Effector memory CD8-positive, alpha-beta T cell (primary cell): Measurements from ENCODE around the gene CNTNAP4.

Experiments used
- ATAC-seq: fragments of 150-1000 bp; cut with Tn5 transposase; replicated peaks from 2 replicates; pipeline ENCODE4 v1.10.0; 2021; ENCODE audit warnings: mild to moderate bottlenecking, moderate library complexity
- DNase-seq, 3 experiments: peaks; one replicate each; pipeline ENCODE4 v3.0.0; 2021
- H3K27ac Mint-ChIP-seq, 2 donors: one replicate each; pipeline ENCODE4 v1.8.0; 2022; ENCODE audit warnings: mild to moderate bottlenecking in 2 of 2, mixed read lengths in 2 of 2, moderate library complexity in 2 of 2
- H3K27me3 Mint-ChIP-seq, 2 donors: one replicate each; pipeline ENCODE4 v1.8.0; 2022; ENCODE audit warnings: mixed read lengths in 2 of 2
- H3K36me3 Mint-ChIP-seq: one replicate; pipeline ENCODE4 v1.8.0; 2022; ENCODE audit warnings: mild to moderate bottlenecking, moderate library complexity, mixed read lengths; ENCODE audit not compliant: insufficient read depth
- H3K4me1 Mint-ChIP-seq, 2 donors: one replicate each; pipeline ENCODE4 v1.8.0; 2022; ENCODE audit warnings: low read depth in 2 of 2, mixed read lengths in 2 of 2
- H3K4me3 Mint-ChIP-seq, 2 donors: one replicate each; pipeline ENCODE4 v1.8.0; 2022; ENCODE audit warnings: mild to moderate bottlenecking in 2 of 2, mixed read lengths in 2 of 2, moderate library complexity in 2 of 2
- H3K9me3 Mint-ChIP-seq, 2 donors: one replicate each; pipeline ENCODE4 v1.8.0; 2022; ENCODE audit warnings: mixed read lengths in 2 of 2

CNTNAP4 gene

DNA sequence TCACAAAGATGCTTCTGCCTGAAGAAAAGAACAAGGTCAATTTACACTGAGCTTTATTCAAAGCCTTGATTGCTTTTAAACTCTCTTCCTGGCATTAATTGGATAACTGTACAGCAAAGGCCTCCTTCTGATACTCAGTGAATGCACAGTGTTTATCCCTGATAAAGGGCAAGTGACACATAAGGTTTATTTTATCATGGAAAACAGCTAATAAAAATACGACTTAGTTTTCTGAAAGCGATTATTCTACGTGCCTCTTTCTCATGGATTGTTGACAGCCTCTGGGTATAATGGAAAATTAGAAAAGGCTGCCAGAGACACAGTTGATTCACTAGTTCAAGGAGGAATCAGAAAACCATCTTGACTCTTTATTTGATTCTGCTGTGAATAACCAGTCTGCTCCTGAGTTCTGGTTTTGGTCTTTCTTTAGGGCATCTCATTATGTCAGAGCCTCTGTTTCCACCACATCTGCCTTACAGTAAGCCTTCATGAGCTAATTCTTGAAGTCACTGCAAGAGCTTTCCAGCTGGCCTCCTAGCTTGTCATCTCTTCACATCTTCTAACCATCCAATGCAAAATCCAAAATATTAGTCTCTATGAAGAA, 212.9 kb downstream of the CNTNAP4 start:
- no peak for DNase-seq
- H3K27ac Mint-ChIP-seq = no peak overlapping the region
- peaks cover 14 to 17% of the 10 kb centered on the region in 2 donors for H3K9me3 Mint-ChIP-seq
- no peaks in the 10 kb centered on the region for H3K36me3 Mint-ChIP-seq
- H3K27me3 Mint-ChIP-seq = no peaks in the 10 kb centered on the region
- no peak overlapping the region for H3K4me3 Mint-ChIP-seq
- ATAC-seq = no peak
- no peaks in the 10 kb centered on the region for H3K4me1 Mint-ChIP-seq

DNA sequence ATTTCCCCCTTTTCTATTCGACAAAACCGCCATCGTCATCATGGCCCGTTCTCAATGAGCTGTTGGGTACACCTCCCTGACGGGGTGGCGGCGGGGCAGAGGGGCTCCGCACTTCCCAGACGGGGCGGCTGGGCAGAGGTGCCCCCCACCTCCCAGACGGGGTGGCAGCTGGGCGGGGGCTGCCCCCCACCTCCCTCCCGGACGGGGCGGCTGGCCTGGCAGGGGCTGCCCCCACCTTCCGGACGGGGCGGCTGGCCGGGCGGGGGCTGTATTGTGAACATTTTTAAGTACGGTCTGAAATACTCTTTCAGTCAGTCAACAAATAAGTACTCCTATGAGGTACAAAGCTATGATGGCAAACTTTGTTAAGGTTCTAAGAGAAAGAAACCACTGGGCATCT, 222.8 kb downstream of the CNTNAP4 start:
- H3K9me3 Mint-ChIP-seq = peaks cover 0 to 3% of the 10 kb centered on the region in 2 donors
- H3K4me3 Mint-ChIP-seq = no peak overlapping the region
- no peak overlapping the region for H3K27ac Mint-ChIP-seq
- H3K27me3 Mint-ChIP-seq = no peaks in the 10 kb centered on the region
- ATAC-seq (no peak), DNase-seq (no peak)
- no peaks in the 10 kb centered on the region for H3K36me3 Mint-ChIP-seq
- H3K4me1 Mint-ChIP-seq = no peaks in the 10 kb centered on the region

DNA sequence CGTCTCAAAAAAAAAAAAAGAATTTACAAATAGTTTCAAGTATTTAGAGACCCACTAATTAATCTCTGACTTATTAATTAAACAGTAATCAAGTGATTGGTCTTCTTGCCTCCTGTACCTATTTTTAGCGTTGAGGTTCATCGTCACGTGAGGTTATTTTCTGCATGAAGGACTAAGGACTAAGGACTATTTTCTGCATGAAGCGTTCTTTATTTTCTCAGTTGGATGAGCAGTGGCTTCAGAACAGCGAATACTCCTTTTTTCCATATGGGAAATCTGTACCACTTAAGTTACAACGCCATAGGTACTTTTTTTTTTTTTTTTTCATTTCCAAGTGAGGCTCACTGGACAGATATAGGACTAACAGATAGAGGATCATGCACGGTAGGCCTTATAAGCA, 224.9 kb downstream of the CNTNAP4 start:
- no peak overlapping the region for H3K4me3 Mint-ChIP-seq
- DNase-seq (no peak), ATAC-seq (no peak)

DNA sequence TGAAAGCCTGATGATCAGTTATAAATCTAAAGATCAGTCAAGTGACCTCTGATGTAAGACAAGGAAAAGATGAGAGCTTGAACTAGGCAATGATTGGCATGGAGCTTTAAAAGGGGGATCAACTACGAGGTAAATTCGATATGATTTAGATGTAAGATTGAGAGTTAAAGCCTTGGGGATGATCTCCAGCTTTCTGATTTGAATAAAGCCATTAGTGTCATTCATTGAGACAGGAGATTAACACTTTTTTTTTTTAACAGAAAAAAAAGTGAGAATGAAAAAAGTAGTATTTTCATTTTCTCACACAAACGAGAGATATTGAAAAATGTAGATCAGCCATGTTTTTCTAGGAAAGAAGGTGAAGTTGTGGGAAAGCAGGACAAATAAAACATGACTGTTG, 225.4 kb downstream of the CNTNAP4 start:
- Mint-ChIP-seq H3K4me1 (no peaks in the 10 kb centered on the region), H3K27me3 (no peaks in the 10 kb centered on the region), H3K4me3 (no peak overlapping the region), H3K27ac (no peak overlapping the region), H3K36me3 (no peaks in the 10 kb centered on the region), H3K9me3 (peaks cover 0 to 3% of the 10 kb centered on the region in 2 donors)
- ATAC-seq (no peak), DNase-seq (no peak)

More for the DNA sequence above, 224.9 kb downstream of the CNTNAP4 start:
- H3K27me3 Mint-ChIP-seq = no peaks in the 10 kb centered on the region
- H3K4me1 Mint-ChIP-seq = no peaks in the 10 kb centered on the region
- H3K27ac Mint-ChIP-seq = no peak overlapping the region
- H3K36me3 Mint-ChIP-seq = no peaks in the 10 kb centered on the region
- peaks cover 0 to 3% of the 10 kb centered on the region in 2 donors for H3K9me3 Mint-ChIP-seq

DNA sequence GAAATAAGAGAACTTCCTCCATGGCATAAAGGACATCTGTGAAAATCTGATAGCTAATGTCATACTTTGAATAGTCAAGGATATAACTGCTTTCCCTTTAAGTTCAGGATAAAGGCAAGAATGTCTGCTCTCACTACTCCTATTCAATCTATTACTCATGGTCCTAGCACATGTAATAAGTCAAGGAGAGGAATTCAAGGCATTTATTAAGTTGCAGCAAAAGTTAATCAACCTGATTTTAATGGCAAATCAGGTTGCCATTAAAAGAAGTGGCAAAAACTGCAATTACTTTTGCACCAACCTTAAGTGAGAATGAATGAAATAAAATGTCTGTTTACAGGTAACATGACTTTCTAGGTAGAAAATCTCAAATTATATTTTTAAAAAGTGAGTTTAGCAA, 225.9 kb downstream of the CNTNAP4 start:
- no peak overlapping the region for H3K4me3 Mint-ChIP-seq
- H3K4me1 Mint-ChIP-seq = no peaks in the 10 kb centered on the region
- no peak for ATAC-seq
- no peak overlapping the region for H3K27ac Mint-ChIP-seq
- H3K36me3 Mint-ChIP-seq = no peaks in the 10 kb centered on the region
- H3K27me3 Mint-ChIP-seq = no peaks in the 10 kb centered on the region
- no peak for DNase-seq
- peaks cover 0 to 3% of the 10 kb centered on the region in 2 donors for H3K9me3 Mint-ChIP-seq

DNA sequence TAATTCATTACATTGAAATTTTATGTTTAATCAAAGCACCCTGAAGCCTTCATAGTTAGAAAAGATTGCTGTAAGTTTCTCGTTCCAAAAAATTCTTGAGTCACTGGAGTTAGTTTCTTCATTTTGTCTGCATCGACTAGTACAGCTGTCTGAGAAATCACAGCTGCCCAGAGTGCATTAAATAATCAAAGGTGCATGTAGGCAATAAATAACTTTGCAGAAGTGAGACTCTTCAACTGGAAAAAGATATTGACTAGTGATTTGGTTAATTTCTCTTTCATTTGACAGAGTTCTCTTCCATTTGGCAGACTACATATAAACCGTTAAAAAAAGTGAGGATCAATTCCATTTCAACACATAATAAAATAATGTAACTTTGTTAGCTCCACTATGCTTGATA, 234.0 kb downstream of the CNTNAP4 start:
- no peak overlapping the region for H3K27ac Mint-ChIP-seq
- H3K9me3 Mint-ChIP-seq = peaks cover 15 to 19% of the 10 kb centered on the region in 2 donors
- DNase-seq (no peak), ATAC-seq (no peak)
- no peaks in the 10 kb centered on the region for H3K4me1 Mint-ChIP-seq
- H3K36me3 Mint-ChIP-seq = no peaks in the 10 kb centered on the region
- no peak overlapping the region for H3K4me3 Mint-ChIP-seq
- H3K27me3 Mint-ChIP-seq = no peaks in the 10 kb centered on the region

DNA sequence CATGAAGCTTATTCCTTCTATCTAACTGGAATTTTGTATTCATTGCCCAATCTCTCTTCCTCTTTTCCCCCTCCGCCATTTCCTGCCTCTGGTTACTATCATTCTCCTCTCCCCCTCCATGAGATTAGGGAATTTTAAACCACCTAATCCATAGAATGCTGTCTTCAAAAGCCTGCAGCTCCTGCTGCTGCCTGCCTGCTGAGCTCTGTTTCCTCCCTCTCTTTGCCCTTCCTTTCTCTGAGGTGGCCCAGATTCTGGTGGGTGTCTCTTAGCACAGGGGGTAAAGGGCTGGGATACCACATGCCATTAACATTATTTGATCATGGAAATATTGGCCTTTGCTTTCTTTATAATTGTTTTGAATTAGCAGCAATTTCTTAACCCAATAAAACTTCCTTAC, 241.6 kb downstream of the CNTNAP4 start:
- ATAC-seq = no peak
- Mint-ChIP-seq H3K4me1 (no peaks in the 10 kb centered on the region), H3K36me3 (no peaks in the 10 kb centered on the region), H3K27me3 (no peaks in the 10 kb centered on the region), H3K9me3 (peaks cover 0 to 4% of the 10 kb centered on the region in 2 donors), H3K27ac (no peak overlapping the region), H3K4me3 (no peak overlapping the region)
- DNase-seq = no peak

DNA sequence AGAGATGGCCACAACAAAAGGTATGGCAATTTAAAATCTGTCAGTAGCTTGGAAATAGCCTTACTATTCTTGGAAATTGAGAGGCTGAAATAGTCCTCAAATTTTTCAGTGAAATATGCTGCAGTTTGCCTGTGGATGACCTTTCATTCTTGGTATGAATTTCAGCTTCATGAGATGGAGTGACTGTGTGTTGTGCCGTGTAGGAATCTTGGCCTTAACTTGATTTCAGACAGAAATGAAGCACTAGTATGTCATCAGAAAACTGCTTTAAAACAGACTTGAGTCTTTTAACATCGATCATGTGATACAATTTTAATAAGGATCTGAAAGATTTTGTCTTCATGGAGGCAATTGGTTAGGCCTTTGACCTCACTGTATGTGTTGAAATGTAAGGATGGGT, 247.2 kb downstream of the CNTNAP4 start:
- DNase-seq (no peak), ATAC-seq (no peak)
- Mint-ChIP-seq H3K27ac (no peak overlapping the region), H3K36me3 (no peaks in the 10 kb centered on the region), H3K4me3 (no peak overlapping the region), H3K27me3 (no peaks in the 10 kb centered on the region), H3K4me1 (no peaks in the 10 kb centered on the region), H3K9me3 (peaks cover 4 to 7% of the 10 kb centered on the region in 2 donors)

DNA sequence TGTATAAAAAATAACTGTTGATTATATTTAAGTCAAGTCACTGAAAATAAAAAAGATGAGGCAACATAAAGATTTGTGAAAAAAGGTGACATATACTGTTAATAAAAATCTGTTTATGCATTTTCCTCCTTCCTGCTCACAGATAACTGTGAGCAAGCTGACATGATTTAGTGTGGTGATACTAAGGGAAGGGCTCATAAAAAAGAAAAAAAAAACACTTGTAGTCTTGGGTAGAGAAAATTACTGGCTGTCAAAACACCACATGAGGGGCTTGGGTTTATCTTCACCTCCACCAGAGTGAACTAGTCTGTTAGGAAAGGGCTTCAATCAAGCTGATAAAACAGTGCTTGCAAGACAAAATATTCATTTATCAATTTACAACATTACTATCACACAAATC, 247.6 kb downstream of the CNTNAP4 start:
- Mint-ChIP-seq H3K4me3 (no peak overlapping the region), H3K36me3 (no peaks in the 10 kb centered on the region), H3K4me1 (no peaks in the 10 kb centered on the region), H3K27me3 (no peaks in the 10 kb centered on the region), H3K9me3 (peaks cover 4 to 7% of the 10 kb centered on the region in 2 donors), H3K27ac (no peak overlapping the region)
- ATAC-seq (no peak), DNase-seq (no peak)

DNA sequence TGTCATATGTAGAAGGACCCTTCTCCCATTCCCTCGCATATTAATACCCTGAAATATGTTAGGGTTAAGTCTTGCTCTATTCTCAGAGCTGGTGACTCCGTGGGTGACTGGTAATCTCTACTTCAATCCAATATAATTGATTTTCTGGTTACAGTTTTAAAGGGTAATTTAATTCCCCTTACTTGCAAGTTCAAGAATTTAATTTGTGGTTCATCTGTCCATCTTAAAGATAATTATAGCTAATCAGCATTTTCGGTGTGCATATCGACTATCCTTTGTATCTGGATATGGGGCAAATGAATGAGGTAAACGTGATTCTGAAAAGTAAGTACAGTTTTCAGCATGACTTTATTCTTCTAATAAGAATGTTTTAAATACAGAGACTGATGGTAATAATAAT, 250.0 kb downstream of the CNTNAP4 start:
- Mint-ChIP-seq H3K27me3 (no peaks in the 10 kb centered on the region), H3K9me3 (peaks cover 4 to 7% of the 10 kb centered on the region in 2 donors), H3K36me3 (no peaks in the 10 kb centered on the region), H3K4me1 (no peaks in the 10 kb centered on the region), H3K27ac (no peak overlapping the region), H3K4me3 (no peak overlapping the region)
- no peak for DNase-seq
- ATAC-seq = no peak

DNA sequence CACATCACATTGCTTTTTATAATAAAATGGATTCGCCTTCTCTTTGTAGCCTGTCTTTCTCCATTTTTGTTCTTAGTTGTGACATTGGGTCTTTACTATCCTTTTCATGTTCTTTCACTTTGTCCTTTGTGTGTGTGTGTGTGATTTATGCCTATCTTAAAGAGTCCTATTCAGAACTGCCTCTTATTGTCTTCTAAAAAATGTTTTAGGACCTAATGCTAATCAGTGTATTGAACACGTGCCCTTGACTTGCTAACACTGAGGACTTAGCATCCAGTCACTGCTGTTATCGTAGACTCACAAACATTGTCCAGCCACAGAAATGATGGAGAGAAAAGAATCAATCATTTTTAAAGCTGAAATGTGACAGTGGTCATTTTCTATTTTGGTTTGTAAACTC, 251.9 kb downstream of the CNTNAP4 start:
- ATAC-seq (no peak), DNase-seq (no peak)
- Mint-ChIP-seq H3K36me3 (no peaks in the 10 kb centered on the region), H3K4me3 (no peak overlapping the region), H3K4me1 (no peaks in the 10 kb centered on the region), H3K27me3 (no peaks in the 10 kb centered on the region), H3K27ac (no peak overlapping the region), H3K9me3 (peaks cover 4 to 7% of the 10 kb centered on the region in 2 donors)

DNA sequence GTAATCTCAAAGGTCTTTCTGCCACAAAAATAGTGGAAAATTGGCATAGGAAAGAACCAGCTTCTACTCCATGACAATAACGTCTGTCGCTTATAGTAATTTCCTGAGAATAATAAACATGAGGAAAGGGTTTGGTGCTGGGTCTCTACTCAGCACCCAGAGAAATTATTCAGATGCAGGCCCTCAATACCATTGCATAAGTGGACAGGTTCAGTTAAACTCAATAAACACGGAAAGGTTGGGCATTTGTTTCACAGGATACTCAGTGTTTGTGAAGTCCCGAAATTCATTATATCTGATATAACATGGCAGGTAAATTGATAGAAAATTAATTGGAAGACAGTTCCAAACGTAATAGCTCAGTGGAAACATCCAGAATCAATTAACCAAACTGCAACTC, 254.0 kb downstream of the CNTNAP4 start:
- DNase-seq (no peak), ATAC-seq (no peak)
- H3K27ac Mint-ChIP-seq = no peak overlapping the region
- no peak overlapping the region for H3K4me3 Mint-ChIP-seq
- H3K9me3 Mint-ChIP-seq = peaks cover 4 to 7% of the 10 kb centered on the region in 2 donors
- H3K4me1 Mint-ChIP-seq = no peaks in the 10 kb centered on the region
- H3K27me3 Mint-ChIP-seq = no peaks in the 10 kb centered on the region
- H3K36me3 Mint-ChIP-seq = no peaks in the 10 kb centered on the region

DNA sequence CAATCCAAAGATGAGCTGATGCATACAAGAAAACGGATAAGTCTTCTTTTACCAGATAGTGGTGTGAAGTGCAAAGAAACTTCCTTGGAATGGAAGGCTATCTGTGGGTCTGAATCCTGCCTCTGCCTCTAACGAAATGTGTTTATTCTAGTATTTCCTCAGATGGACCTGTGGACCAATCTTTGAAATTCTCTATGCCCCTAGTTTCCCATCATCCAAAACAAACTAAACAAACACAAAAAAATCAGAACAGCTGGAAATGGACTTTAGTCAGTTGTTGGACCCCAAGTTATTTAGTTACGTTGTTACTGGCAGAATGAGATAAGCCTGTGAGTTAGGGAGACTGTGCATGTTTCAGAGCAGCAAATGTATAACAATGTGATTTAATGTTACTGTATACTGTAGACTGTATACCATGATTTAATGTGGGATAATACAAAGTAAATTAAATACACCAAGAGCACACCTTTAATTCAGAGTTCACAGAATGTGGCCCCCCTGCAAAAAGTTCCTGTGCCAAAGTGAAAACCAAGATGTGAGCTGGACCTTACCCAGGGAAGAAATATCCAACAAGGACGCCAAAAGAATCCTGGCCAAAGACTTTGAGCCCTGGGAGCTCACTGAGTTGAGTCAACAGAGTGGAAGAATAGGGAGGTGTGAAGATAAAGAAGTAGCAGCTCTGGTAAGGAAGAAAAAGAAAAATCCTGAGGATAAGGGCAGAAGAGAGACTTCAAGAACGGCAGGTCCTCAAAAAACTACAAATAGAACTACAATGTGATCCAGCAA, 255.2 kb downstream of the CNTNAP4 start:
- no peaks in the 10 kb centered on the region for H3K27me3 Mint-ChIP-seq
- H3K4me3 Mint-ChIP-seq = no peak overlapping the region
- DNase-seq = no peak
- peaks cover 4 to 7% of the 10 kb centered on the region in 2 donors for H3K9me3 Mint-ChIP-seq
- H3K4me1 Mint-ChIP-seq = no peaks in the 10 kb centered on the region
- ATAC-seq = no peak
- no peaks in the 10 kb centered on the region for H3K36me3 Mint-ChIP-seq
- no peak overlapping the region for H3K27ac Mint-ChIP-seq

DNA sequence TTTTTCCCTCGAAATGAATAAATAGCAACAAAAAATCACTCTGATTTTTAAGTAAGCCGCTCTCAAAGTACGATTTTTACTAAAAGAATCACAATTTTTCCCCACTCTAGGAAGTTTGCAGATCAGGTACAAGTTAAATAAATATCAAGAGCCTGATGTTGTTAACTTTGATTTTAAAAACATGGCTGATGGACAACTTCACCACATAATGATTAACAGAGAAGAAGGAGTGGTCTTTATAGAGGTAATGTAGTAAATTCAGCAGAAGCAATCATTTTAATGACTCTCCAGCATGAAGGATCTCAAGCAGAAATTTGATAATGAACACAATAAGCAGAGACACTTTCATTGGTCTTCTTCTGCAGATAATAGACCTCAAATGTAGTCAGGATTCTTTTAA, 262.4 kb downstream of the CNTNAP4 start:
- H3K9me3 Mint-ChIP-seq = peaks cover 2 to 6% of the 10 kb centered on the region in 2 donors
- ATAC-seq = no peak
- H3K4me1 Mint-ChIP-seq = no peaks in the 10 kb centered on the region
- no peak overlapping the region for H3K27ac Mint-ChIP-seq
- no peak overlapping the region for H3K4me3 Mint-ChIP-seq
- DNase-seq = no peak
- H3K27me3 Mint-ChIP-seq = no peaks in the 10 kb centered on the region
- H3K36me3 Mint-ChIP-seq = no peaks in the 10 kb centered on the region
